Measurements from ENCODE around the gene NES.
A peak's percentile ranks its signal among the peaks of the same experiment; 100 is the strongest.

The NES gene

DNA sequence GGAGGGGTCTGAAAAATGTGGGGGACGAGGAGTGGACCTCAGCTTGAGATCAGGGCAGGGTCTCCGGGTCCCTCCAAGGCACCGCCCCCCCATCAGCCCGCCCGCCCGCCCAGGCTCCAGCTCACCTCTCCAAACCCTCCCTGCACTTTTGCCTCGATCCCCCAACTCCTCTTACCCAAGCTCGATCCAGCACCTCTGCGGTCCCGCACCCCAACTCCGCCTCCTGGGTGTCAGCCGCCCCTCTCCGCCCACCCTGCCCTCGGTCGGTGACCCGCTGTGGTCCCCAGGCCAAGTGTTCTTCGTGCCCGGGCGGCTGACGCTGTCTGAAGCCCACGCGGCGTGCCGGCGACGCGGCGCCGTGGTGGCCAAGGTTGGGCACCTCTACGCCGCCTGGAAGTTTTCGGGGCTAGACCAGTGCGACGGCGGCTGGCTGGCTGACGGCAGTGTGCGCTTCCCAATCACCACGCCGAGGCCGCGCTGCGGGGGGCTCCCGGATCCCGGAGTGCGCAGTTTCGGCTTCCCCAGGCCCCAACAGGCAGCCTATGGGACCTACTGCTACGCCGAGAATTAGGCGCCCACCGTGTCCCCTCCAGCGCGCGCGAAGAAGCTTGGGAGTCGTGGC, 52.3 kb downstream of the NES start (continued):
- TF ChIP-seq INSM2 (tag by site-specific recombination; IDR thresholded peaks at IDR 0.05) (no peak), SETDB1 (IDR thresholded peaks at IDR 0.05; ENCODE audit: insufficient read length, low read length) (no peak), ZNF394 (tag by site-specific recombination; IDR thresholded peaks at IDR 0.05; ENCODE audit: borderline replicate concordance) (0 out of 2 replicates have a peak, but pooled peaks have one; percentile 5), ZNF473 (tag by site-specific recombination; IDR thresholded peaks at IDR 0.05) (no peak), ZBTB7A (tag by site-specific recombination; IDR thresholded peaks at IDR 0.05; ENCODE audit: low read depth) (no peak), ZNF837 (tag by site-specific recombination; IDR thresholded peaks at IDR 0.05) (no peak), ZNF561 (tag by site-specific recombination; IDR thresholded peaks at IDR 0.05; ENCODE audit: borderline replicate concordance) (peak; percentile 64; the same call in 1 of the 2 replicates), ZFHX2 (tag by site-specific recombination; conservative IDR thresholded peaks at IDR 0.05) (peak; percentile 76), ZNF549 (tag by site-specific recombination; IDR thresholded peaks at IDR 0.05) (no peak), ZBTB26 (tag by site-specific recombination; optimal IDR thresholded peaks at IDR 0.05) (peak; percentile 60), ZBTB48 (tag by site-specific recombination; IDR thresholded peaks at IDR 0.05) (peak; percentile 89), GLIS2 (tag by site-specific recombination; IDR thresholded peaks at IDR 0.05) (peak; percentile 93), REST (tag by site-specific recombination; IDR thresholded peaks at IDR 0.05) (no peak), IKZF3 (tag by site-specific recombination; IDR thresholded peaks at IDR 0.05) (peak; percentile 49; the same call in 1 of the 2 replicates), ZIC2 (tag by site-specific recombination; IDR thresholded peaks at IDR 0.05) (peak; percentile 92), PBX3 (CRISPR knock-in tag; IDR thresholded peaks at IDR 0.05) (no peak), KLF9 (tag by site-specific recombination; IDR thresholded peaks at IDR 0.05; ENCODE audit: low read depth) (no peak), ZSCAN30 (tag by site-specific recombination; IDR thresholded peaks at IDR 0.05) (no peak), ZNF335 (tag by site-specific recombination; conservative IDR thresholded peaks at IDR 0.05) (peak; percentile 97), PRDM4 (tag by site-specific recombination; IDR thresholded peaks at IDR 0.05) (peak; percentile 14; the same call in 1 of the 2 replicates)
- TF ChIP-seq, protein P1, sequence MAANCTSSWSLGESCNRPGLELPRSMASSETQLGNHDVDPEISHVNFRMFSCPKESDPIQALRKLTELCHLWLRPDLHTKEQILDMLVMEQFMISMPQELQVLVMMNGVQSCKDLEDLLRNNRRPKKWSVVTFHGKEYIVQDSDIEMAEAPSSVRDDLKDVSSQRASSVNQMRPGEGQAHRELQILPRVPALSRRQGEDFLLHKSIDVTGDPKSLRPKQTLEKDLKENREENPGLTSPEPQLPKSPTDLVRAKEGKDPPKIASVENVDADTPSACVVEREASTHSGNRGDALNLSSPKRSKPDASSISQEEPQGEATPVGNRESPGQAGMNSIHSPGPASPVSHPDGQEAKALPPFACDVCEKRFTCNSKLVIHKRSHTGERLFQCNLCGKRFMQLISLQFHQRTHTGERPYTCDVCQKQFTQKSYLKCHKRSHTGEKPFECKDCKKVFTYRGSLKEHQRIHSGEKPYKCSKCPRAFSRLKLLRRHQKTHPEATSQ (tag by site-specific recombination; IDR thresholded peaks at IDR 0.05): 0 out of 2 replicates have a peak, but pooled peaks have one; percentile 49
- TF ChIP-seq, protein P2, sequence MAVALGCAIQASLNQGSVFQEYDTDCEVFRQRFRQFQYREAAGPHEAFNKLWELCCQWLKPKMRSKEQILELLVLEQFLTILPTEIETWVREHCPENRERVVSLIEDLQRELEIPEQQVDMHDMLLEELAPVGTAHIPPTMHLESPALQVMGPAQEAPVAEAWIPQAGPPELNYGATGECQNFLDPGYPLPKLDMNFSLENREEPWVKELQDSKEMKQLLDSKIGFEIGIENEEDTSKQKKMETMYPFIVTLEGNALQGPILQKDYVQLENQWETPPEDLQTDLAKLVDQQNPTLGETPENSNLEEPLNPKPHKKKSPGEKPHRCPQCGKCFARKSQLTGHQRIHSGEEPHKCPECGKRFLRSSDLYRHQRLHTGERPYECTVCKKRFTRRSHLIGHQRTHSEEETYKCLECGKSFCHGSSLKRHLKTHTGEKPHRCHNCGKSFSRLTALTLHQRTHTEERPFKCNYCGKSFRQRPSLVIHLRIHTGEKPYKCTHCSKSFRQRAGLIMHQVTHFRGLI (tag by site-specific recombination; IDR thresholded peaks at IDR 0.05): peak; percentile 91

Data from HEK293 (cell line).